ENCODE data around the gene KCNIP4. TPM values are rescaled to one million over a fixed set of nuclear protein-coding genes. Genes with fewer than 3 reads are reported as not detected.

KCNIP4 gene
- total and polyA plus RNA-seq, 9 of the 15 experiments (the other 6 are each of a cell fraction or from before 2014, with no cell fraction given), result 0.25 to 0.41 TPM; not detected in 7

GRCh38 chr4:21276046-21276445, 672.5 kb downstream of the KCNIP4 start (continued):
- TF ChIP-seq STAT6 (CRISPR knock-in tag; IDR thresholded peaks at IDR 0.05), result no peak
- no peak for TF ChIP-seq C11orf30 (IDR thresholded peaks at IDR 0.05; ENCODE audit: low read depth)
- no peak for TF ChIP-seq SFPQ (IDR thresholded peaks at IDR 0.05; ENCODE audit: low read depth, low read length)
- no peak for TF ChIP-seq ELF1 (tag; IDR thresholded peaks at IDR 0.05)

- POLR2A ChIA-PET, result no interaction called here
- FAIRE-seq (no peak), DNase-seq (ENCODE audit: extremely low read depth in 1 of 4, low spot score in 3 of 4) (no peak), ATAC-seq (no peak)
- no TSS peak for BruUV-seq (replicated peaks)
- H2AFZ ChIP-seq (ENCODE audit: low read depth, low read length), result no peak overlapping the region
- no peak overlapping the region for H3K27ac ChIP-seq (ENCODE audit: extremely low read depth, low read depth, low read length)
- intact Hi-C loops (cut with micrococcal nuclease), result no loop called here
- no peaks in the 10 kb centered on the region for H3K9me3 ChIP-seq (replicated peaks; ENCODE audit: control insufficient read depth, insufficient read depth, low read depth, low read length)
- no peaks in the 10 kb centered on the region for H3K9me1 ChIP-seq (ENCODE audit: control insufficient read depth, insufficient read depth, low read length)
- H3K9ac ChIP-seq (ENCODE audit: insufficient read depth in 1 of 2, low read depth in 2 of 2, low read length in 2 of 2), result no peak overlapping the region
- 0% methylated on average over 4 of the region's 4 CpGs for WGBS (ENCODE audit: insufficient coverage, low coverage, missing lambda C conversion rate)
- H4K20me1 ChIP-seq (replicated peaks; ENCODE audit: control insufficient read depth, insufficient read depth, low read length), result no peaks in the 10 kb centered on the region
- H3K4me3 ChIP-seq, result no peak overlapping the region
- TF ChIP-seq TAF1 (IDR thresholded peaks at IDR 0.05; ENCODE audit: control insufficient read depth, extremely low read depth, insufficient read depth, low read length, severe bottlenecking) (no peak), POLR2A (conservative IDR thresholded peaks at IDR 0.05) (no peak), HMG20A (CRISPR knock-in tag; conservative IDR thresholded peaks at IDR 0.05) (no peak)
- in situ Hi-C loops (cut with MboI), result no loop called here
- H3K79me2 ChIP-seq (ENCODE audit: control insufficient read depth, insufficient read depth, low read length), result no peaks in the 10 kb centered on the region
- CTCF ChIA-PET (ENCODE audit: low intra/inter-chr PET ratio), result no interaction called here
- no peaks in the 10 kb centered on the region for H3K27me3 ChIP-seq (ENCODE audit: control insufficient read depth in 2 of 2, insufficient read depth in 2 of 2, low read length in 2 of 2)
- H3K4me2 ChIP-seq (ENCODE audit: insufficient read depth, low read length), result no peak overlapping the region
- no peaks in the 10 kb centered on the region for H3K4me1 ChIP-seq (replicated peaks in 1 of 2; ENCODE audit: control insufficient read depth in 2 of 2, insufficient read depth in 2 of 2, low read length in 2 of 2)
- H3K36me3 ChIP-seq (ENCODE audit: control insufficient read depth, insufficient read depth, low read length), result no peaks in the 10 kb centered on the region
Observed at GRCh38 chr4:21271439-21272052, 677.0 kb downstream of the KCNIP4 start.
